GM21619 (cell line): ENCODE data around the gene RAD51B.
"Not testable (repeated sequence)": the region's sequence is repeated elsewhere in the genome, so short reads cannot be mapped to it uniquely, and the experiment has no call there.

ENCODE experiments used
- ATAC-seq: cut with Tn5 transposase; IDR thresholded peaks from one replicate; pipeline ENCODE4 v1.9.1; 2021; ENCODE audit not compliant: unreplicated experiment

The RAD51B gene

GRCh38 chr14:68166731-68167382, 347.3 kb downstream of the RAD51B start:
- no peak for ATAC-seq

- ATAC-seq, result no peak
Measured at GRCh38 chr14:68167383-68168087, 348.0 kb downstream of the RAD51B start.

DNA sequence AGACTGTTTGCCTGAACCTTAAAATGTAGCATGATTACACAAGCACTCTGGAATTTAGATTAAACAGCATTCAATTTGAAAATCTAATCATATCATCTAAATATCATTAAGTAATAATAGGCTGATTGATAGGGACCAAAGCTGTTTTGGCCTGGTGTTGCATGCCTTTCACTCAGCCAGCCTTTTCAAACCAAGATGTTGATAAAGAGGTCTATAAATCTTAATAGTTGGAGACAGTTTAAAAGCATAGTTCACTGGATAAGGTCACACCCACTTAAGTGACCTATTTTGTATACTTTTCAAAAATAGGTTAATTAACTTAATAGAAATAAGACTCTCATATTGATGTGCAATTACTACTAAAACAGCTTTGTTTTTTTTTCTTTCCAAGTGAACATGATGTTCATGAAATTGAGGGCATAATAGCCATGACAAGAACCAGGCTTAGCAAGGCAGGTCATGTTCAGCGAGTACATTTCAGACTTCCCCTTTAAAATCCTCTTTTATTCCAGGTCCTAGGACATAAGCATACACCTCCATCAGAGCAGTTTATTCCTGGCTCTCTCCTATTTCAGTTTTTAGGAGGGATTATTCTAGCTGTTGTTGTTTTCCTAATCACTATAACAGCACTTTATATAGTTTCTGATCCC, 349.0 kb downstream of the RAD51B start:
- no peak for ATAC-seq

DNA sequence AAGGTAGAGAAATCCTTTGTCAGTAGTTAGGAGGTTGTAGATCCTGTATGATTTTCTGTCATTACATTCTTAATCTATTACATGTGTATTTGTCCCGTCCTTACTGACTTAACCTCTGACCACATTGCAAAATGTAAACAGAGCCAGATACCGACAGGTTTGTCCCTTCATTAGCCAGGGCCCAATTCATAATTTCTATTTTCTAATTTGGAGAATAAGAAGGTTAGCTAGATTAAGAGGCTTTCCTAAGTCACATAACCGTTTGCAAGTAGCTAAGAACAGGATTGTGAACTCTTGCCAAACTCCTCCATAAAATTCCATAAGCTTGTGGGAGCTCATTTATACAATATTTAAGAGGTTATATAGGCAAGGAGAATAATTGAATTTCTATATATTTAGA, 352.6 kb downstream of the RAD51B start:
- no peak for ATAC-seq

DNA sequence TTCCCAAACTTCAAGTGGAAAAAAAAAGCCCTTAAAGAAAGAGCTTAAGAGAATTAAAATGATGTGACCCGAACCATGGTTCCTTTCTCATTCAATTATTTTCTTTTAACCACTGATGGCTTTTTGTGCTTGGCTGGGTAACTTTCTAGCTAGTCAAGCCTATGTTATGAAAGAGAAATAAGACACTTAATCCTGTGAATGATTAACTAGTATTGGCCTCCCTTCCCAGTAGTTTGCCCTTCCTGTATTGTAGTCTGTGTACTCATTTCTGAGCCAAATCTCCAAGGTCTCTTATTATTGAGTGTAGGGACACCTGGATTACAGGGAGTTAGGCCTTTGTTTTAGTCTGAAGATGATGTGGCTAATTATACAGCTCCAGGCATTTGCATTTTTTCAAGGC, 353.0 kb downstream of the RAD51B start:
- ATAC-seq, result peak; percentile 72

- ATAC-seq, result no peak
Measured at GRCh38 chr14:68173227-68173972, 353.8 kb downstream of the RAD51B start.

GRCh38 chr14:68174446-68174845, 354.9 kb downstream of the RAD51B start:
- ATAC-seq, result no peak

GRCh38 chr14:68176687-68177086, 357.1 kb downstream of the RAD51B start:
- no peak for ATAC-seq

- no peak for ATAC-seq
Measured at GRCh38 chr14:68177728-68178127, 358.1 kb downstream of the RAD51B start.

DNA sequence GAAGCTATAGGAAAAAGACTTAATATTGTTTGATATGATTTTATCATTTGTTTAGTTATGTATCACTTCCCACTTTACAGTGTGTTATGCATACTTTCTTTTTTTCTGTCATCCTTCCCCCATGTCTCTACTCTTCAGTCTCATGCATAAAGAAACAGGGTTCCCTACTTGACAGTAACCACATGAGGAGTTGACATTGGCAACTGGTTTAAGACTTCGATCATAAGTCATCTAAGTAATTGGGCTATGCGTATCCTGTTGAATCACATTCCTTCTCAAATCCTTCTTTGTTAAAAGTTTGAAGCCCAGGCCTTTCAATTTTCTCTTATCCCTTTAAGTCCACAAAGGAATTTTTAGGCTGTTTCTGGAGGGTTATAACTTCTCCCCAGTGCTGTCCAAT, 358.7 kb downstream of the RAD51B start:
- ATAC-seq, result no peak

DNA sequence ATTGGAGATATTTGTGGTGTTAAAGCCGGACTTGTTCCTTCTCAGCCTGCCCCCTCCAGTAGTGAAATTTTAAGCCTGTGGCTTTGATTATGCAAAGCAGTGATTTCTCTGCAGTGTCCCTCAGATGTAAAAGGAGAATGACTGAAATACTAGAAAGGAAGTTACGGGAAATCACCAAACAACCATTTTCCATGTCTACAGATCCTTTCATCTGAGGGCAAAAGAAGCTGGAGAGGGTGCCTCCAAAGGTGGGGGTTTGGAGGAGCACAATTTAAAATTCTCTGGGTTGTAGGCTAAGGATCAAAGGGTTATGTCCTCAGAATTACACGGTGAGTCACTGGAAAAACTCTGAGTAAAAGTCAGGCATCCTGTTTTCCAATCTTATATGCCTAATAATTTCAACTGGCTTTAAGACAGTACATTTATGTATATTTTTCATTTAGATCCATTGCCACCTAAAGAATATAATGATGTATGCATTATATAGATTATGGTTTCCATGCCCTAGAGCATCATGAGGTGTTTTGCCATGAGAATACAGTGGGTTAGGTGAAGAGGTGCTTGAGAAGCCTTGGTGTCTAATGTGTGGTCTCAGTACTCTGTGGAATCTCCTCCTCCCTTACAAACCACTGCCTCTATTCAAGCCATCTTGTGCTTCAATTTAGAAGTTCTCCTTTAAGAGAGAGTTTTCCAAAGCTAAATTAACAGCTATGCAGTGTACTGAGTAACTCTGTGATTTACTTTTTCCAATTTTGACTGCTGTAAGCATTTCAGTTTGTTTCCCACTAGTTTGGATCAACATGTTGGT, 362.1 kb downstream of the RAD51B start:
- ATAC-seq, result no peak

GRCh38 chr14:68182492-68182891, 362.9 kb downstream of the RAD51B start:
- ATAC-seq, result no peak

DNA sequence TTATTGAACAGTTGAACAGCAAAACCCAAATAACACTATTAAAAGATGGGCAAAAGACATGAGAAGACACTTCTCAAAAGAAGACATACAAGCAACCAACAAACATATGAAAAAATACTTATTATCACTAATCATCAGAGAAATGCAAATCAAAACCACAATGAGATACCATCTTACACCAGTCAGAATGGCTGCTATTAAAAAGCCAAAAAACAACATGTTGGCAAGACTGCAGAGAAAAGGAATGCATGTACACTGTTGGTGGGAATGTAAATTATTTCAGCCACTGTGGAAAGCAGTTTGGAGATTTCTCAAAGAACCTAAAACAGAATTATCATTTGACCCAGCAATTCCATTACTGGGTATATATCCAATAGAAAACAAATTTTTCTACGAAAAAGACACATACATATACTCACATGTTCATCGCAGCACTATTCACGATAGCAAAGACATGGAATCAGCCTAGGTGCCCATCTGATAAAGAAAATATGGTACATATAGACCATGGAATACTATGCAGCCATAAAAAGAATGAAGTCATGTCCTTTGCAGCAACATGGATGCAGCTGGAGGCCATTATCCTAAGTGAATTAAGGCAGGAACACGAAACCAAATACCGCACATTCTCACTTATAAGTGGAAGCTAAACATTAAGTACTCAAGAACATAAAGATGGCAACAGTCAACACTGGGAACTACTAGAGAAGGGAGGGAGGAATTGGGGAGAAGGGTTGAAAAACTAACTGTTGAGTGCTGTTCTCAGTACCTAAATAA, 367.1 kb downstream of the RAD51B start:
- ATAC-seq, result not testable (repeated sequence)

DNA sequence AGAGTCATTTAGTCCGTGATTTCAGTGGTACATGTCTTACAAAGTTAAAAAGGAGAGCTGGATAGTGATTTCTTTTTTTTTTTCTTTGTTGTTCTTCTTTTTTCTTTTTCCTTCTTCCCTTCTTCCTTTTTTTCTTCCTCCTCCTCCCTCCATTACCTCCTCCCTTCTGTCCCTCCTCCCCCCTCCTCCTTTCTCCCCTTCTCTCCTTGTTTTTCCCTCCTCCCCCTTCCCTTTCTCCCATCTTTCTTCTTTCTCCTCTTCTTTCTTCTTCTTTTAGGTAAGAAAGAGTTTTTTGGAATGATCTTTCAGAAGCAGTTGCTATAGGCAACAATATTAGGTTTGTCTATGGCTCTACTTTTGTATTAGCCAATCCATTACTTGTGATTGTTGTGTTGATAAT, 368.6 kb downstream of the RAD51B start:
- no peak for ATAC-seq

DNA sequence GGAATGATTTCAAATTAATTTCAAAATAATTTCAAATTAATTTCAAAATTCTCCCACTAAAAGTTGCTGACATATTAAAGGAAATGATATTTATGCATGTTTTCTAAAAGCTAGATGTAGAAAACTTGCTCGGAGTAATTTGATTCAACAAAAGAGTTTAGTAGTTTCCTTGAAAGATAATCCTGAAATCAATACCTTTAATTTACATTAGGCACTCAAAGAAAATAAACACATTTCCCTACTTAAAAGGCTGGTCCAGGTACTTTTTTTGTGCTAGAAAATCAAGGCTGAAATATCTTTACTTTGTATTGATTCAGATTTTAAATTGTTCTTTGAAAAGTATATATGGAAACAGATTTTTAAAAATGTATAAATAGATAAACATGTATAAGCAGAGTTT, 370.5 kb downstream of the RAD51B start:
- ATAC-seq, result no peak

- ATAC-seq, result no peak
Measured at GRCh38 chr14:68191567-68192321, 372.2 kb downstream of the RAD51B start.

DNA sequence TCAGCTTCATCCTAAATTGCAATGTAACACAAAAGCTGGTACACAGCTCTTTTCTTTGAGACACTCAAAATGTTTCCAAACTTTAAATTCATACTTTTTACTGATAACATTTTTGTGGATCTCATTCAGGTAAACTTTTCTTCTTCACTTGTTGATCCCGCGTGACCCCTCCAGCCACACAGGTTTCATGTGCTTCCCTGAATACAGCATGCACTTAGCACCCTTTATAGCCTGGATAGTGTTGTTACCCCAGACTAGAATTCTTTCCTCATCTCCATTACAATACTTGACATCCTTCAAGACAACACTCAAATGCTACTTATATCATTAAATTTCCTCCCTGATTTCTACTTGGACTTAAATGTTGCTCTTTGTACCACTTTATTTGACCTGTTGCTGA, 373.4 kb downstream of the RAD51B start:
- no peak for ATAC-seq

- ATAC-seq, result no peak
Measured at GRCh38 chr14:68193970-68194681, 374.5 kb downstream of the RAD51B start.

DNA sequence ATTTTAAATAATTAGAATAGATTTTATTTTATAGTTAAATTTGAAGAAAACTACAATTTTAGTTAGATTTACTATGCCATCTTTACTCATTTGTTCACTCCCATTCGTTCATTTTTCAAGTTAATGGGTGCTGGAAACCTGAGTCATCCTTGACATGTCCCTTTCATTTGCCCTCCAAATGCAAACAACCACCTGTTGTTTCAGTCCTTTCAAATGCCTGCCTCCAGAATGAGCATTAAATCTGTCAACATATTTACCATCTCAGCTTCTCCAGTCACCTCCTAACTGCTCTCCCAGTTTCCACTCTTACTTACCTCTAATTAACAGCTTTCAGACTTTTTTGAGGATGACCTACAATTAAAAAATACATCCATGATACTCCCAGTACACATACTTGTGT, 375.5 kb downstream of the RAD51B start:
- no peak for ATAC-seq
